22Rv1 (cell line): Measurements from ENCODE around the gene ADIPOQ.

Experiments
- ZFX ChIP-seq: fragments of 450-650 bp; IDR thresholded peaks from 2 replicates; pipeline ENCODE4 v1.6.1; 2017; ENCODE audit warnings: antibody characterized with exemption, borderline replicate concordance
- TF ChIP-seq, protein P1 (sequence below): fragments of 450-650 bp; IDR thresholded peaks from 2 replicates; pipeline ENCODE4 v1.5.1; 2017; ENCODE audit warnings: mild to moderate bottlenecking

DNA sequence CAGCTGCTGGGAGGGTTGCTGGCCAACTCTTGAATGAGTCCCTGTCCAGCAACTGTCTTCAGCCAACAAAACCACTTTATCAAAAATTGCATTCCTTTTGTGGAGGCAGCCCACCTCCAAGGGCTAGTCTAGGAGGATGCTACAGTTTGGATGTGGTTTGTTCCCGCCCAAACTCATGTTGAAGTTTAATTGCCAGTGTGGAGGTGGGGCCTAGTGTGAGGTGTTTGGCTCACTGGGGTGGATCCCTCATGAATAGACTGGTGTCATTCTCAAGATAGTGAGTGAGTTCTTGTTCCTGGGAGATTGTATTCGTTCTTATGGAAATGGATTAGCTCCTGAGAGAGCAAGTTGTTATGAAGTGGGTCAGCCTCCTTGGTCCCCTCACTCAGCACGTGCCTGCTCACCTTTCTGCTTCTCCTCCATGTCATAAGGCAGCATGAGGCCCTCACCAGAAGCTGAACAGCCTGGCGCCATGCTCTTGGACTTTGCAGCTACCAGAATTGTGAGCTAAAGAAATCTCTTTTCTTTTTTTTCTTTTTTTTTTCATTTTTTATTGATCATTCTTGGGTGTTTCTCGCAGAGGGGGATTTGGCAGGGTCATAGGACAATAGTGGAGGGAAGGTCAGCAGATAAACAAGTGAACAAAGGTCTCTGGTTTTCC lies 32.0 kb upstream of the ADIPOQ start:
- TF ChIP-seq, protein P1, sequence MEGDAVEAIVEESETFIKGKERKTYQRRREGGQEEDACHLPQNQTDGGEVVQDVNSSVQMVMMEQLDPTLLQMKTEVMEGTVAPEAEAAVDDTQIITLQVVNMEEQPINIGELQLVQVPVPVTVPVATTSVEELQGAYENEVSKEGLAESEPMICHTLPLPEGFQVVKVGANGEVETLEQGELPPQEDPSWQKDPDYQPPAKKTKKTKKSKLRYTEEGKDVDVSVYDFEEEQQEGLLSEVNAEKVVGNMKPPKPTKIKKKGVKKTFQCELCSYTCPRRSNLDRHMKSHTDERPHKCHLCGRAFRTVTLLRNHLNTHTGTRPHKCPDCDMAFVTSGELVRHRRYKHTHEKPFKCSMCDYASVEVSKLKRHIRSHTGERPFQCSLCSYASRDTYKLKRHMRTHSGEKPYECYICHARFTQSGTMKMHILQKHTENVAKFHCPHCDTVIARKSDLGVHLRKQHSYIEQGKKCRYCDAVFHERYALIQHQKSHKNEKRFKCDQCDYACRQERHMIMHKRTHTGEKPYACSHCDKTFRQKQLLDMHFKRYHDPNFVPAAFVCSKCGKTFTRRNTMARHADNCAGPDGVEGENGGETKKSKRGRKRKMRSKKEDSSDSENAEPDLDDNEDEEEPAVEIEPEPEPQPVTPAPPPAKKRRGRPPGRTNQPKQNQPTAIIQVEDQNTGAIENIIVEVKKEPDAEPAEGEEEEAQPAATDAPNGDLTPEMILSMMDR = no peak
- TF ChIP-seq ZFX = no peak
